Measurements from ENCODE around the gene ZNF778. TPM values are rescaled to one million over a fixed set of nuclear protein-coding genes. Genes with fewer than 3 reads are reported as not detected.
"Not testable (repeated sequence)": the region's sequence is repeated elsewhere in the genome, so short reads cannot be mapped to it uniquely, and the experiment has no call there.

Gene ZNF778
- total RNA-seq, 2 donors from 2014 or later = 3.9 to 6.4 TPM

GRCh38 chr16:89264800-89265550 lies 47.5 kb downstream of the ZNF778 start:
- H3K36me3 ChIP-seq = no peaks in the 10 kb centered on the region
- TF ChIP-seq CTCF (IDR thresholded peaks at IDR 0.05) = no peak
- H3K4me3 ChIP-seq = no peak overlapping the region
- H3K27ac ChIP-seq = no peak overlapping the region
- intact Hi-C loops (cut with DNase I) = no loop called here
- H3K9me3 ChIP-seq = no peaks in the 10 kb centered on the region
- no peak overlapping the region for H3K9ac ChIP-seq (ENCODE audit: low read depth in 2 of 2, low read length in 2 of 2)
- H3K4me1 ChIP-seq = no peaks in the 10 kb centered on the region
- no peaks in the 10 kb centered on the region for H3K27me3 ChIP-seq
- DNase-seq = no peak

DNA sequence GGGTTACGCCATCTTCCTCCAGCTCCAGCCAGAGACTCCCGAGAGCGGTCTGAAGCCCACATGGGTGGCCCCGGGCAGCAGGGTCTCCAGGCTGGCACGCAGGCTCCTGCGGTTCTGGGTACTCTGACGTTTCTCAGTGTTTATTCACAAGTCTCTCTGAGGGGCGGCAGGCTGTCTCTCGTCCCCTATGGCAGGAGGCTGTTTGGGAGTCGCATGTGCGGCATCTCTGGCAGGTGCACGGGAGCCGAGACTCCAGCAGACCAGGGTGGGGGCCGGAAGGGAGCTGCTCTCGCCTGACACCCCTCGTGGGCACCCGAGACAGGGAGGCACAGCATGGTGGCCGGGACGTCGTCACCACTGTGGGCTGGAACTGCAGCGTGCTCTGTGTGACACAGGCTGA lies 48.1 kb downstream of the ZNF778 start:
- Histone ChIP-seq H3K36me3 (no peaks in the 10 kb centered on the region), H3K4me1 (no peaks in the 10 kb centered on the region), H3K27me3 (no peaks in the 10 kb centered on the region), H3K9me3 (no peaks in the 10 kb centered on the region), H3K27ac (no peak overlapping the region), H3K4me3 (no peak overlapping the region), H3K9ac (ENCODE audit: low read depth in 2 of 2, low read length in 2 of 2) (no peak overlapping the region)
- DNase-seq = no peak
- no peak for TF ChIP-seq CTCF (IDR thresholded peaks at IDR 0.05)
- intact Hi-C loops (cut with DNase I) = no loop called here

GRCh38 chr16:89266521-89267134 lies 49.1 kb downstream of the ZNF778 start:
- H3K36me3 ChIP-seq = no peaks in the 10 kb centered on the region
- DNase-seq = no peak
- TF ChIP-seq CTCF (IDR thresholded peaks at IDR 0.05) = no peak
- H3K27ac ChIP-seq = no peak overlapping the region
- H3K9ac ChIP-seq (ENCODE audit: low read depth in 2 of 2, low read length in 2 of 2) = no peak overlapping the region
- H3K9me3 ChIP-seq = no peaks in the 10 kb centered on the region
- H3K27me3 ChIP-seq = no peaks in the 10 kb centered on the region
- H3K4me1 ChIP-seq = no peaks in the 10 kb centered on the region
- intact Hi-C loops (cut with DNase I) = no loop called here
- no peak overlapping the region for H3K4me3 ChIP-seq

GRCh38 chr16:89267746-89268145 lies 50.2 kb downstream of the ZNF778 start:
- H3K9me3 ChIP-seq; H3K36me3 ChIP-seq; H3K27ac ChIP-seq; H3K9ac ChIP-seq (ENCODE audit: low read depth in 2 of 2, low read length in 2 of 2); H3K27me3 ChIP-seq; H3K4me1 ChIP-seq; intact Hi-C loops (cut with DNase I); DNase-seq; H3K4me3 ChIP-seq: not testable (repeated sequence)

DNA sequence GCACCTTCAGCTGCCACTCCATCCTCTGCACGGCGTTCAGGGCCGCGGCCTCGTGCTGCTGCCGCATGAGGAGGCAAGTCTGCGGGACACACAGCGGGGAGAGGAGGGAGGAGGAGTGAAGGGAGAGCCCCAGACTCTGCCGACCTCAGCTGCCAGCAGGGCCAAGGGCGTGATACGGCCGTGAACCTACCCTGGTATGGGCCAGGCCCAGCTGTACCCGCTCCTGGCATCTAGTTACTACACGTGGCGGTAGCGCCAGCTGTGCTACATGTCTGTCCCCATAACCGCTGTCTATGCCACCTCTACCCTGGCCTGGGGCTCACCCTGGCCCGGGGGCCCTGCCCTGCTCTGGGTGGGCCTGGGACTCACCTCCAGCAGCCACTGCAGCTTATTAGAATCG lies 51.1 kb downstream of the ZNF778 start:
- H3K4me3 ChIP-seq = no peak overlapping the region
- H3K27ac ChIP-seq = no peak overlapping the region
- no peak overlapping the region for H3K9ac ChIP-seq (ENCODE audit: low read depth in 2 of 2, low read length in 2 of 2)
- no peaks in the 10 kb centered on the region for H3K36me3 ChIP-seq
- intact Hi-C loops (cut with DNase I) = no loop called here
- H3K9me3 ChIP-seq = no peaks in the 10 kb centered on the region
- TF ChIP-seq CTCF (IDR thresholded peaks at IDR 0.05) = no peak
- DNase-seq = no peak
- H3K4me1 ChIP-seq = no peaks in the 10 kb centered on the region
- H3K27me3 ChIP-seq = no peaks in the 10 kb centered on the region

Measured in colonic mucosa (tissue), 4 donors.